A549 (cell line): Measurements from ENCODE around the gene APOBEC3A.

Experiments
- BHLHE40 ChIP-seq: IDR thresholded peaks from 2 replicates; pipeline ENCODE4 v1.6.1; 2012; ENCODE audit warnings: low read depth, low read length, inconsistent platforms
- EHMT2 ChIP-seq: fragments of 200-600 bp; sonication (generic); IDR thresholded peaks from 2 replicates; pipeline ENCODE4 v1.6.1; 2016; ENCODE audit warnings: antibody characterized with exemption, low read depth, mild to moderate bottlenecking, moderate library complexity
- HMGXB4 ChIP-seq: fragments of 250-450 bp; sonication (Bioruptor Pico); IDR thresholded peaks from 2 replicates; pipeline ENCODE4 v1.5.0; 2021; ENCODE audit warnings: mild to moderate bottlenecking, moderate library complexity, borderline replicate concordance
- JUN ChIP-seq, 2 experiments: fragments of >200 bp; sonication (Bioruptor Twin); formaldehyde crosslinking; IDR thresholded peaks; 2 replicates in 1 of 2; 3 replicates in 1 of 2; pipeline ENCODE4 v1.6.1; 2016 to 2017
- NR3C1 ChIP-seq: fragments of >200 bp; sonication (Bioruptor Twin); formaldehyde crosslinking; IDR thresholded peaks from 3 replicates; pipeline ENCODE4 v1.6.1; 2017
- RAD21 ChIP-seq, 2 experiments: fragments of >200 bp in 1 of 2; sonication (Bioruptor Twin) in 1 of 2; formaldehyde crosslinking in 1 of 2; IDR thresholded peaks in 1 of 2; conservative IDR thresholded peaks in 1 of 2; 2 replicates in 1 of 2; 3 replicates in 1 of 2; pipeline ENCODE4 v1.6.1; 2012 to 2018; ENCODE audit warnings: inconsistent platforms in 1 of 2
- RARB ChIP-seq: fragments of 250-450 bp; sonication (Bioruptor Pico); IDR thresholded peaks from 2 replicates; pipeline ENCODE4 v1.8.0; 2021; ENCODE audit warnings: mild to moderate bottlenecking, moderate library complexity
- REST ChIP-seq: fragments of 200-600 bp; sonication (generic); IDR thresholded peaks from 2 replicates; pipeline ENCODE4 v1.6.1; 2016; ENCODE audit warnings: antibody characterized with exemption, mild to moderate bottlenecking, moderate library complexity
- RFX5 ChIP-seq: fragments of 450-650 bp; IDR thresholded peaks from 2 replicates; pipeline ENCODE4 v1.7.1; 2014; ENCODE audit warnings: antibody characterized with exemption, mild to moderate bottlenecking, moderate library complexity
- SREBF2 ChIP-seq: fragments of 450-650 bp; IDR thresholded peaks from 2 replicates; pipeline ENCODE4 v1.6.1; 2014; ENCODE audit warnings: mild to moderate bottlenecking, moderate library complexity
- TF ChIP-seq, protein P1 (sequence below): fragments of >200 bp; sonication (Bioruptor Twin); formaldehyde crosslinking; IDR thresholded peaks from 3 replicates; pipeline ENCODE4 v1.5.1; 2016
- TF ChIP-seq, protein P2 (sequence below): fragments of 450-650 bp; IDR thresholded peaks from 2 replicates; pipeline ENCODE4 v1.6.1; 2014; ENCODE audit warnings: antibody characterized with exemption

GRCh38 chr22:38964306-38964705 lies 6.9 kb downstream of the APOBEC3A start:
- TF ChIP-seq, protein P1, sequence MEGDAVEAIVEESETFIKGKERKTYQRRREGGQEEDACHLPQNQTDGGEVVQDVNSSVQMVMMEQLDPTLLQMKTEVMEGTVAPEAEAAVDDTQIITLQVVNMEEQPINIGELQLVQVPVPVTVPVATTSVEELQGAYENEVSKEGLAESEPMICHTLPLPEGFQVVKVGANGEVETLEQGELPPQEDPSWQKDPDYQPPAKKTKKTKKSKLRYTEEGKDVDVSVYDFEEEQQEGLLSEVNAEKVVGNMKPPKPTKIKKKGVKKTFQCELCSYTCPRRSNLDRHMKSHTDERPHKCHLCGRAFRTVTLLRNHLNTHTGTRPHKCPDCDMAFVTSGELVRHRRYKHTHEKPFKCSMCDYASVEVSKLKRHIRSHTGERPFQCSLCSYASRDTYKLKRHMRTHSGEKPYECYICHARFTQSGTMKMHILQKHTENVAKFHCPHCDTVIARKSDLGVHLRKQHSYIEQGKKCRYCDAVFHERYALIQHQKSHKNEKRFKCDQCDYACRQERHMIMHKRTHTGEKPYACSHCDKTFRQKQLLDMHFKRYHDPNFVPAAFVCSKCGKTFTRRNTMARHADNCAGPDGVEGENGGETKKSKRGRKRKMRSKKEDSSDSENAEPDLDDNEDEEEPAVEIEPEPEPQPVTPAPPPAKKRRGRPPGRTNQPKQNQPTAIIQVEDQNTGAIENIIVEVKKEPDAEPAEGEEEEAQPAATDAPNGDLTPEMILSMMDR, result no peak
- TF ChIP-seq REST (no peak), RAD21 (conservative IDR thresholded peaks at IDR 0.05 in 1 of 2, IDR thresholded peaks at IDR 0.05 in 1 of 2) (no peak), HMGXB4 (no peak), EHMT2 (no peak), JUN (IDR thresholded peaks at IDR 0.05) (no peak), RARB (CRISPR knock-in tag) (no peak), NR3C1 (no peak), BHLHE40 (no peak), SREBF2 (no peak), RFX5 (no peak)
- TF ChIP-seq, protein P2, sequence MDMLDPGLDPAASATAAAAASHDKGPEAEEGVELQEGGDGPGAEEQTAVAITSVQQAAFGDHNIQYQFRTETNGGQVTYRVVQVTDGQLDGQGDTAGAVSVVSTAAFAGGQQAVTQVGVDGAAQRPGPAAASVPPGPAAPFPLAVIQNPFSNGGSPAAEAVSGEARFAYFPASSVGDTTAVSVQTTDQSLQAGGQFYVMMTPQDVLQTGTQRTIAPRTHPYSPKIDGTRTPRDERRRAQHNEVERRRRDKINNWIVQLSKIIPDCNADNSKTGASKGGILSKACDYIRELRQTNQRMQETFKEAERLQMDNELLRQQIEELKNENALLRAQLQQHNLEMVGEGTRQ, result no peak
